ENCODE data around the gene UNC93A.

Gene UNC93A

GRCh38 chr6:167244064-167244960, 46.8 kb upstream of the UNC93A start:
- no peaks in the 10 kb centered on the region for H3K9me3 ChIP-seq (ENCODE audit: insufficient read depth, low read length)
- H4K20me1 ChIP-seq (ENCODE audit: low read depth, low read length): no peaks in the 10 kb centered on the region
- no peak overlapping the region for H2AFZ ChIP-seq (ENCODE audit: low read depth, low read length, severe bottlenecking)
- no peak overlapping the region for H3K4me2 ChIP-seq (ENCODE audit: low read depth, low read length, poor library complexity, severe bottlenecking)
- TF ChIP-seq CTCF (IDR thresholded peaks at IDR 0.05; ENCODE audit: insufficient read depth, low read length, poor library complexity, severe bottlenecking): no peak
- TF ChIP-seq EZH2phosphoT487 (conservative IDR thresholded peaks at IDR 0.05; ENCODE audit: low read length): no peak
- H3K4me3 ChIP-seq (ENCODE audit: insufficient read depth, low read length, poor library complexity, severe bottlenecking): no peak overlapping the region
- no peaks in the 10 kb centered on the region for H3F3A ChIP-seq (ENCODE audit: insufficient read depth)
- H3K9ac ChIP-seq (ENCODE audit: low read length): no peak overlapping the region
- H3K27ac ChIP-seq (ENCODE audit: low read depth, low read length): no peak overlapping the region
- no peaks in the 10 kb centered on the region for H3K9me2 ChIP-seq (replicated peaks; ENCODE audit: insufficient read depth, low read length)
- H3K79me2 ChIP-seq (ENCODE audit: insufficient read depth, low read length): no peaks in the 10 kb centered on the region
- no peaks in the 10 kb centered on the region for H3K36me3 ChIP-seq (ENCODE audit: low read length)
- no peaks in the 10 kb centered on the region for H3K27me3 ChIP-seq (ENCODE audit: low read length)

GRCh38 chr6:167244991-167245390, 46.1 kb upstream of the UNC93A start:
- Histone ChIP-seq H3K4me2 (ENCODE audit: low read depth, low read length, poor library complexity, severe bottlenecking) (no peak overlapping the region), H3K9ac (ENCODE audit: low read length) (no peak overlapping the region)

GRCh38 chr6:167245591-167245990, 45.5 kb upstream of the UNC93A start:
- TF ChIP-seq EZH2phosphoT487 (conservative IDR thresholded peaks at IDR 0.05; ENCODE audit: low read length) (no peak), CTCF (IDR thresholded peaks at IDR 0.05; ENCODE audit: insufficient read depth, low read length, poor library complexity, severe bottlenecking) (no peak)
- H3K4me3 ChIP-seq (ENCODE audit: insufficient read depth, low read length, poor library complexity, severe bottlenecking): no peak overlapping the region
- H3K36me3 ChIP-seq (ENCODE audit: low read length): no peaks in the 10 kb centered on the region
- no peak overlapping the region for H3K4me2 ChIP-seq (ENCODE audit: low read depth, low read length, poor library complexity, severe bottlenecking)
- no peaks in the 10 kb centered on the region for H4K20me1 ChIP-seq (ENCODE audit: low read depth, low read length)
- H3K79me2 ChIP-seq (ENCODE audit: insufficient read depth, low read length): no peaks in the 10 kb centered on the region
- no peak overlapping the region for H2AFZ ChIP-seq (ENCODE audit: low read depth, low read length, severe bottlenecking)
- no peaks in the 10 kb centered on the region for H3K9me3 ChIP-seq (ENCODE audit: insufficient read depth, low read length)
- no peaks in the 10 kb centered on the region for H3K27me3 ChIP-seq (ENCODE audit: low read length)
- H3K9me2 ChIP-seq (replicated peaks; ENCODE audit: insufficient read depth, low read length): no peaks in the 10 kb centered on the region
- no peaks in the 10 kb centered on the region for H3F3A ChIP-seq (ENCODE audit: insufficient read depth)
- no peak overlapping the region for H3K27ac ChIP-seq (ENCODE audit: low read depth, low read length)
- H3K9ac ChIP-seq (ENCODE audit: low read length): no peak overlapping the region

More at GRCh38 chr6:167244991-167245390, 46.1 kb upstream of the UNC93A start:
- TF ChIP-seq EZH2phosphoT487 (conservative IDR thresholded peaks at IDR 0.05; ENCODE audit: low read length) (no peak), CTCF (IDR thresholded peaks at IDR 0.05; ENCODE audit: insufficient read depth, low read length, poor library complexity, severe bottlenecking) (no peak)
- H3K27me3 ChIP-seq (ENCODE audit: low read length): no peaks in the 10 kb centered on the region
- H2AFZ ChIP-seq (ENCODE audit: low read depth, low read length, severe bottlenecking): no peak overlapping the region
- no peak overlapping the region for H3K4me3 ChIP-seq (ENCODE audit: insufficient read depth, low read length, poor library complexity, severe bottlenecking)
- no peaks in the 10 kb centered on the region for H4K20me1 ChIP-seq (ENCODE audit: low read depth, low read length)
- no peaks in the 10 kb centered on the region for H3K9me3 ChIP-seq (ENCODE audit: insufficient read depth, low read length)
- H3K27ac ChIP-seq (ENCODE audit: low read depth, low read length): no peak overlapping the region
- no peaks in the 10 kb centered on the region for H3K36me3 ChIP-seq (ENCODE audit: low read length)
- H3F3A ChIP-seq (ENCODE audit: insufficient read depth): no peaks in the 10 kb centered on the region
- H3K9me2 ChIP-seq (replicated peaks; ENCODE audit: insufficient read depth, low read length): no peaks in the 10 kb centered on the region
- no peaks in the 10 kb centered on the region for H3K79me2 ChIP-seq (ENCODE audit: insufficient read depth, low read length)

All from SU-DHL-6 (cell line).